Metanephros (tissue), 1 donor: ENCODE results near the gene ZNF521. TPM values are rescaled to one million over a fixed set of nuclear protein-coding genes. Genes with fewer than 3 reads are reported as not detected.

Experiments used
- total RNA-seq: library from RNA; depleted of rRNA; stranded (reverse); fragments of >200 nt; gene quantifications from one replicate; pipeline ENCODE4 v1.2.3, GENCODE V29; 2014

Gene ZNF521
- 58.0 TPM for total RNA-seq

GRCh38 chr18:25351777-25352628 lies at the start of gene ZNF521:
TSS of gene ZNF521 (minus strand) at chr18:25352166. CDS start at chr18:25350946, 1,220 bp downstream.

